Suprapubic skin (tissue), 4 donors: Measurements from ENCODE around the gene ST7. TPM values are rescaled to one million over a fixed set of nuclear protein-coding genes. Genes with fewer than 3 reads are reported as not detected.

ENCODE experiments used
- DNase-seq, 2 donors: peaks; one replicate each; pipeline ENCODE4 v3.0.0-alpha.2; 2019; ENCODE audit warnings: low spot score in 2 of 2
- H3K27ac ChIP-seq: fragments of 200-600 bp; sonication (generic); one replicate; pipeline ENCODE4 v1.5.1; 2019
- H3K27me3 ChIP-seq: fragments of 200-600 bp; sonication (generic); one replicate; pipeline ENCODE4 v1.5.1; 2019
- H3K36me3 ChIP-seq: fragments of 200-600 bp; sonication (generic); one replicate; pipeline ENCODE4 v1.5.1; 2019
- H3K4me1 ChIP-seq: fragments of 200-600 bp; sonication (generic); one replicate; pipeline ENCODE4 v1.5.1; 2019
- H3K4me3 ChIP-seq: fragments of 200-600 bp; sonication (generic); one replicate; pipeline ENCODE4 v1.5.1; 2019; ENCODE audit warnings: mild to moderate bottlenecking
- H3K9me3 ChIP-seq: fragments of 200-600 bp; sonication (generic); one replicate; pipeline ENCODE4 v1.5.1; 2019
- EP300 ChIP-seq: sonication (generic); formaldehyde crosslinking; IDR thresholded peaks from one replicate; pipeline ENCODE4 v1.6.1; 2017; ENCODE audit warnings: antibody characterized with exemption
- POLR2A ChIP-seq, 2 donors: fragments of 450-650 bp; IDR thresholded peaks; one replicate each; pipeline ENCODE4 v1.6.1; 2017; ENCODE audit warnings: antibody characterized with exemption in 2 of 2, mild to moderate bottlenecking in 2 of 2, moderate library complexity in 2 of 2
- POLR2AphosphoS5 ChIP-seq, 3 donors: sonication (generic); formaldehyde crosslinking; IDR thresholded peaks; one replicate each; pipeline ENCODE4 v1.6.1; 2017; ENCODE audit warnings: antibody characterized with exemption in 3 of 3
- WGBS: methylation state at CpG from one replicate; pipeline ENCODE4 v1.1.5; 2018; 5-methylcytosine and 5-hydroxymethylcytosine counted together
- total RNA-seq, 4 donors: library from RNA; depleted of rRNA; stranded (reverse); fragments of >200 nt; gene quantifications; one replicate each; pipeline ENCODE4 v1.1.0, GENCODE V29; 2016
- TF ChIP-seq, protein P1 (sequence below), 2 donors: fragments of 200-600 bp in 1 of 2; fragments of 450-650 bp in 1 of 2; sonication (generic) in 1 of 2; IDR thresholded peaks; one replicate each; pipeline ENCODE4 v1.5.1; 2016 to 2019; ENCODE audit warnings: antibody characterized with exemption in 2 of 2, mild to moderate bottlenecking in 1 of 2, moderate library complexity in 1 of 2

ST7 gene
- total RNA-seq, 4 donors from 2014 or later = 13.1 to 28.2 (median 18.6) TPM

DNA sequence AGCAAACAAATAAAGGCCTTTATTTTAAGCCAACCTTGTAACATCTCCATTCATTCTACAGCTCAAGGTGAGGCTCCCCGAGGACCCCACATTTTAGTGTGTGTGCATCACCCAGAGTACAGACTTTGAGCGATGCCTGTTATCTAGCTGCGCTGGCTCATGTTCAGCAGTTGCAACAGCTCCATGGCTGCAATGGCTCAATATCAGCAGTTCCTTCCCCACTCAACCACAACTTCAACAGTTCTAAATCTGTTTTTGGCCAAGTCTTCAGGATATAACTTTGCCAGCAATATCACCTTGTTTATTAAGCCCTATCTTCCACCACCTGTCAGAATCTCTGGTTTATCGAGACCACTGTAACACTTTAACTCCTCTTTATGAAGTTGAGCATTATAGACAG is 273.8 kb downstream of the ST7 start:
- Histone ChIP-seq H3K9me3 (no peaks in the 10 kb centered on the region), H3K4me3 (no peak overlapping the region), H3K36me3 (peaks cover 10% of the 10 kb centered on the region), H3K4me1 (no peaks in the 10 kb centered on the region), H3K27me3 (no peaks in the 10 kb centered on the region), H3K27ac (no peak overlapping the region)
- DNase-seq = no peak
- TF ChIP-seq POLR2A (IDR thresholded peaks at IDR 0.05) (no peak), EP300 (no peak), POLR2AphosphoS5 (IDR thresholded peaks at IDR 0.05) (no peak)
- TF ChIP-seq, protein P1, sequence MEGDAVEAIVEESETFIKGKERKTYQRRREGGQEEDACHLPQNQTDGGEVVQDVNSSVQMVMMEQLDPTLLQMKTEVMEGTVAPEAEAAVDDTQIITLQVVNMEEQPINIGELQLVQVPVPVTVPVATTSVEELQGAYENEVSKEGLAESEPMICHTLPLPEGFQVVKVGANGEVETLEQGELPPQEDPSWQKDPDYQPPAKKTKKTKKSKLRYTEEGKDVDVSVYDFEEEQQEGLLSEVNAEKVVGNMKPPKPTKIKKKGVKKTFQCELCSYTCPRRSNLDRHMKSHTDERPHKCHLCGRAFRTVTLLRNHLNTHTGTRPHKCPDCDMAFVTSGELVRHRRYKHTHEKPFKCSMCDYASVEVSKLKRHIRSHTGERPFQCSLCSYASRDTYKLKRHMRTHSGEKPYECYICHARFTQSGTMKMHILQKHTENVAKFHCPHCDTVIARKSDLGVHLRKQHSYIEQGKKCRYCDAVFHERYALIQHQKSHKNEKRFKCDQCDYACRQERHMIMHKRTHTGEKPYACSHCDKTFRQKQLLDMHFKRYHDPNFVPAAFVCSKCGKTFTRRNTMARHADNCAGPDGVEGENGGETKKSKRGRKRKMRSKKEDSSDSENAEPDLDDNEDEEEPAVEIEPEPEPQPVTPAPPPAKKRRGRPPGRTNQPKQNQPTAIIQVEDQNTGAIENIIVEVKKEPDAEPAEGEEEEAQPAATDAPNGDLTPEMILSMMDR (IDR thresholded peaks at IDR 0.05) = no peak
- WGBS = 96% methylated on average over 4 of the region's 4 CpGs

DNA sequence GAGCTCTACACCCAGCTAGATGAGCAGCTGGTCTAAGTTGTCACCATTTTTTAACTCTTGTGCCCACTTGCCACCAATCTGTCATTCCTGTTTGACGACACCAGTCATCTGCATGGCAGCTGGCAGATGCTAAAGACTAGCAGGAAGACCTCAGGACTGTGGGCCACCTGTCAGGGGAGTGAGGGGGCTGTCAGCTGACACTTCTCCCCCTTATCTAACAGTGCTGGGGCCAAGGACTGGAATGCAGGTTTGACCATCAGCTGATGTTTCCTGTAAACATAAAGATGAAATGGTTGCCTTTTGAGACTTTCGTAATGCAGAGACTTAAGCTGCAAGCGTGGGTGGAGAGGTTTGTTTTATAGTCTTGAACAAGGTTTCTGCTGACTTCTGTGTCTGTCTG is 276.0 kb downstream of the ST7 start:
- WGBS = 96% methylated on average over 3 of the region's 3 CpGs
- H3K36me3 ChIP-seq = no peaks in the 10 kb centered on the region

DNA sequence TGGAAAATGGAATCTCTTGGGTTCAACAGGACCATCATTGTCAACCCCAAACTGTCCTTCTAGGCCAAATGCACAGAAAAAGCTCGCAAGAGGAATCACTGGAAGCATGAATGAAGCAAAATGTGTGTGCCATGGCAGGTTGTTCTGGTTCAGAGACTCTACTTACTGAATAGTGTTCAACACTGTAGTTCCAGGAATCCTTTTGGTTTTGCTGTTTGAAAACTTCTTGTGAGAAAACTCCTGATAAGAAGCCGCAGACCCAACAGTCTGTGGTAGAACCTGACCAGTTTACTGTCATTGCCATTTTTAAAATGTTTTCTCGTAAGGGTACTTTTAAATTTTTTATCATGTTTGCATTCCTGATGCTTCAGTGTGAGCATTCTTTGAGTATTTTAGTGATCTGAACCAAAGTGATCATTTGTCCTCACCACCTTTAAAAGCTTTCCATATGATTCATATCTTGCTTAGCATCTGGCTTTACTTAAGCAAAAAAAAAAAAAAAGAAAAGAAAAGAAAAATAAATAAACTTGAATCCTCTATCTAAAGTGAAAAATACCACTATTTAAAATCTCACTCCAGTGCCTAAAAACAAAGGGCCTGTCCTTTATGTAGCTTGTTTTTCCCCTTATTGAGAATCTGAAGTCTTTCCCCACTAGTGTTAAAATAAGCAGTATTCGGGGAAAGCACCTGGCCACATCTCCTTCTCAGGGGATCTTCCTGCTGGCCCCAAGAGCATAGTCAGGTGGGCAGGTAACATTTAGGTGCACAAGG is 277.2 kb downstream of the ST7 start:
- TF ChIP-seq EP300 (no peak), POLR2A (IDR thresholded peaks at IDR 0.05) (no peak), POLR2AphosphoS5 (IDR thresholded peaks at IDR 0.05) (no peak)
- TF ChIP-seq, protein P1 (IDR thresholded peaks at IDR 0.05) = no peak
- Histone ChIP-seq H3K9me3 (no peaks in the 10 kb centered on the region), H3K27ac (no peak overlapping the region), H3K4me3 (no peak overlapping the region), H3K36me3 (no peaks in the 10 kb centered on the region), H3K27me3 (no peaks in the 10 kb centered on the region), H3K4me1 (no peaks in the 10 kb centered on the region)
- DNase-seq = no peak
- 93% methylated on average over 4 of the region's 4 CpGs for WGBS

More for the DNA sequence above, 276.0 kb downstream of the ST7 start:
- Histone ChIP-seq H3K4me3 (no peak overlapping the region), H3K4me1 (no peaks in the 10 kb centered on the region), H3K27me3 (no peaks in the 10 kb centered on the region), H3K9me3 (no peaks in the 10 kb centered on the region), H3K27ac (no peak overlapping the region)
- no peak for DNase-seq
- TF ChIP-seq POLR2AphosphoS5 (IDR thresholded peaks at IDR 0.05) (no peak), EP300 (no peak), POLR2A (IDR thresholded peaks at IDR 0.05) (no peak)
- TF ChIP-seq, protein P1 (IDR thresholded peaks at IDR 0.05) = no peak

DNA sequence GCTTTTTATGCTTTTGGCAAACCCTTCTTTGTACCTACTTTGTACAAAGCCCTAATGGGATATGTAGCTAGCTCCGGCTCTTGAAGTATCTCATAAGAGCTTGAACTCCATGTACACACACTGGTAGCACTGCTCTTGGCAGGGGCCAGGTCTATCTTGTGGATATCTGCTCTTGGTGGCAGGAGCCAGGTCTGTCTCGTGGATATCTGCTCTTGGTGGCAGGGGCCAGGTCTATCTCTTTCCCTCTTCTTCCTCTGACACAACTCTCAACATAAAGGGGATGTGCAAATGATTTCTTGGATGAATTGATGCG is 277.7 kb downstream of the ST7 start:
- TF ChIP-seq, protein P1 (IDR thresholded peaks at IDR 0.05) = no peak
- TF ChIP-seq POLR2AphosphoS5 (IDR thresholded peaks at IDR 0.05) (no peak), POLR2A (IDR thresholded peaks at IDR 0.05) (no peak), EP300 (no peak)
- Histone ChIP-seq H3K9me3 (no peaks in the 10 kb centered on the region), H3K27ac (no peak overlapping the region), H3K27me3 (no peaks in the 10 kb centered on the region), H3K4me3 (no peak overlapping the region), H3K4me1 (no peaks in the 10 kb centered on the region), H3K36me3 (no peaks in the 10 kb centered on the region)
- 86% methylated on average over 3 of the region's 3 CpGs for WGBS
- no peak for DNase-seq

DNA sequence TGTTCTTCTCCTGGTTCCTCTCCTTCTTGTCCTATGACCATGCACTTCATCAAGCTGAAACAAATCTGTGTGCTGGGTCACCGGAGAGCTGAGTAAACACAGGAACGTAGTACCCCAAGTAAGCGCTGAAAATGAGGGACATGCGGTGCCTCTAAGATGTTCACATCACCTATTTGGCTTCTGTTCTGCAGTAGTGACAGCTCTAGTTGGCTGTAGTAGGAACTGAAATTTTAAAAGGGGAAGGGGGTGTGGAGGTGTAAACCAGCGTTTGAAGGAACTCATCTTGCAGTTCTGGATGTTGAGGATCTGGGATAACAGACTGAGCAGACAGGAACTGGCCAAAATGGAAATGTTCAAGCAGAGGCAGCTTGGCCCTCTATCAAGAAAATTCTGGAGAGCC is 284.3 kb downstream of the ST7 start:
- no peaks in the 10 kb centered on the region for H3K9me3 ChIP-seq
- H3K27ac ChIP-seq = no peak overlapping the region
- whole genome bisulfite sequencing = 88% methylated on average over 5 of the region's 5 CpGs
- no peak for TF ChIP-seq POLR2AphosphoS5 (IDR thresholded peaks at IDR 0.05)
- no peak for TF ChIP-seq POLR2A (IDR thresholded peaks at IDR 0.05)
- TF ChIP-seq, protein P1 (IDR thresholded peaks at IDR 0.05) = no peak
- TF ChIP-seq EP300 = no peak
- H3K36me3 ChIP-seq = no peaks in the 10 kb centered on the region
- no peaks in the 10 kb centered on the region for H3K27me3 ChIP-seq
- H3K4me3 ChIP-seq = no peak overlapping the region
- H3K4me1 ChIP-seq = no peaks in the 10 kb centered on the region
- DNase-seq = no peak
